K562 (cell line): ENCODE measurements around the gene ZDHHC8. TPM values are rescaled to one million over a fixed set of nuclear protein-coding genes. Genes with fewer than 3 reads are reported as not detected.
A peak's percentile ranks its signal among the peaks of the same experiment; 100 is the strongest.

Experiments used
- DEAF1 ChIP-seq: fragments of 450-650 bp; formaldehyde crosslinking; IDR thresholded peaks from 2 replicates; pipeline ENCODE4 v1.4.0; 2020; ENCODE audit warnings: mild to moderate bottlenecking, moderate library complexity
- MAX ChIP-seq: sonication (generic); formaldehyde crosslinking; IDR thresholded peaks from 2 replicates; pipeline ENCODE4 v1.9.0; 2022; ENCODE audit warnings: mild to moderate bottlenecking, missing genetic modification reagents
- MCM5 ChIP-seq: fragments of 450-650 bp; IDR thresholded peaks from 2 replicates; pipeline ENCODE4 v1.6.1; 2016; ENCODE audit warnings: low read depth
- RBM22 ChIP-seq: fragments of 200-400 bp; formaldehyde crosslinking; IDR thresholded peaks from 2 replicates; pipeline ENCODE4 v1.6.1; 2018; ENCODE audit warnings: low read length, low read depth; ENCODE audit not compliant: poor library complexity, severe bottlenecking
- SRSF3 ChIP-seq: fragments of 200-400 bp; formaldehyde crosslinking; IDR thresholded peaks from 2 replicates; pipeline ENCODE4 v1.6.1; 2016; ENCODE audit warnings: mild to moderate bottlenecking, low read length, moderate library complexity; ENCODE audit not compliant: insufficient read depth
- ZNF76 ChIP-seq: fragments of 250-450 bp; sonication (Bioruptor Pico); IDR thresholded peaks from 2 replicates; pipeline ENCODE4 v1.4.0; 2020; ENCODE audit warnings: mild to moderate bottlenecking, moderate library complexity, borderline replicate concordance
- polyA plus RNA-seq, 8 experiments: library from polyadenylated mRNA; depleted of rRNA in 4 of 8; stranded (reverse) in 5 of 8; unstranded in 3 of 8; fragments of >200 nt; fragmentation: Nextera tagmentation in 2 of 8; fragmentation: Illumina TruSeq in 1 of 8; extraction: Ambion mirVana in 2 of 8; extraction: Trizol in 1 of 8; gene quantifications; 2 replicates each; pipeline versions ENCODE4 v1.2.1 to v1.2.3, GENCODE V29; 2011 to 2014; ENCODE audit warnings: inconsistent platforms in 1 of 8, missing spikeins in 1 of 8
- total RNA-seq, 7 experiments: library from RNA; depleted of rRNA in 6 of 7; stranded (reverse); fragments of >200 nt in 6 of 7; fragmentation: Illumina TruSeq in 2 of 7; extraction: Trizol in 2 of 7; gene quantifications; 2 replicates each; pipeline versions ENCODE4 v1.2.1 to v1.2.3, GENCODE V29; 2011 to 2021; ENCODE audit warnings: low replicate concordance in 1 of 7
- TF ChIP-seq, protein P1 (sequence below): sonication (generic); formaldehyde crosslinking; IDR thresholded peaks from 2 replicates; pipeline ENCODE4 v1.8.1; 2023; ENCODE audit warnings: mild to moderate bottlenecking, missing genetic modification reagents
- TF ChIP-seq, protein P2 (sequence below): IDR thresholded peaks from 2 replicates; pipeline ENCODE4 v1.6.1; 2011; ENCODE audit warnings: borderline replicate concordance, low read depth, mild to moderate bottlenecking, moderate library complexity, low read length; ENCODE audit not compliant: insufficient read depth, poor library complexity, severe bottlenecking
- TF ChIP-seq, protein P3 (sequence below): sonication (generic); formaldehyde crosslinking; IDR thresholded peaks from 2 replicates; pipeline ENCODE4 v1.8.0; 2022; ENCODE audit warnings: mild to moderate bottlenecking, missing genetic modification reagents
- TF ChIP-seq, protein P4 (sequence below): fragments of 450-650 bp; formaldehyde crosslinking; conservative IDR thresholded peaks from 2 replicates; pipeline ENCODE4 v1.4.0; 2022; ENCODE audit warnings: mild to moderate bottlenecking, missing genetic modification characterization

The ZDHHC8 gene
- total and polyA plus RNA-seq, 9 of the 15 experiments (the other 6 are each of a cell fraction or from before 2014, with no cell fraction given): 0.04 to 109 (median 16.4) TPM

- TF ChIP-seq, protein P1, sequence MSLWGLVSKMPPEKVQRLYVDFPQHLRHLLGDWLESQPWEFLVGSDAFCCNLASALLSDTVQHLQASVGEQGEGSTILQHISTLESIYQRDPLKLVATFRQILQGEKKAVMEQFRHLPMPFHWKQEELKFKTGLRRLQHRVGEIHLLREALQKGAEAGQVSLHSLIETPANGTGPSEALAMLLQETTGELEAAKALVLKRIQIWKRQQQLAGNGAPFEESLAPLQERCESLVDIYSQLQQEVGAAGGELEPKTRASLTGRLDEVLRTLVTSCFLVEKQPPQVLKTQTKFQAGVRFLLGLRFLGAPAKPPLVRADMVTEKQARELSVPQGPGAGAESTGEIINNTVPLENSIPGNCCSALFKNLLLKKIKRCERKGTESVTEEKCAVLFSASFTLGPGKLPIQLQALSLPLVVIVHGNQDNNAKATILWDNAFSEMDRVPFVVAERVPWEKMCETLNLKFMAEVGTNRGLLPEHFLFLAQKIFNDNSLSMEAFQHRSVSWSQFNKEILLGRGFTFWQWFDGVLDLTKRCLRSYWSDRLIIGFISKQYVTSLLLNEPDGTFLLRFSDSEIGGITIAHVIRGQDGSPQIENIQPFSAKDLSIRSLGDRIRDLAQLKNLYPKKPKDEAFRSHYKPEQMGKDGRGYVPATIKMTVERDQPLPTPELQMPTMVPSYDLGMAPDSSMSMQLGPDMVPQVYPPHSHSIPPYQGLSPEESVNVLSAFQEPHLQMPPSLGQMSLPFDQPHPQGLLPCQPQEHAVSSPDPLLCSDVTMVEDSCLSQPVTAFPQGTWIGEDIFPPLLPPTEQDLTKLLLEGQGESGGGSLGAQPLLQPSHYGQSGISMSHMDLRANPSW: 0 out of 2 replicates have a peak, but pooled peaks have one; percentile 7
- TF ChIP-seq RBM22 (no peak), MAX (CRISPR knock-in tag) (peak; percentile 72), MCM5 (no peak), SRSF3 (0 out of 2 replicates have a peak, but pooled peaks have one; percentile 33), ZNF76 (CRISPR knock-in tag) (0 out of 2 replicates have a peak, but pooled peaks have one; percentile 41), DEAF1 (CRISPR knock-in tag) (no peak)
- TF ChIP-seq, protein P2, sequence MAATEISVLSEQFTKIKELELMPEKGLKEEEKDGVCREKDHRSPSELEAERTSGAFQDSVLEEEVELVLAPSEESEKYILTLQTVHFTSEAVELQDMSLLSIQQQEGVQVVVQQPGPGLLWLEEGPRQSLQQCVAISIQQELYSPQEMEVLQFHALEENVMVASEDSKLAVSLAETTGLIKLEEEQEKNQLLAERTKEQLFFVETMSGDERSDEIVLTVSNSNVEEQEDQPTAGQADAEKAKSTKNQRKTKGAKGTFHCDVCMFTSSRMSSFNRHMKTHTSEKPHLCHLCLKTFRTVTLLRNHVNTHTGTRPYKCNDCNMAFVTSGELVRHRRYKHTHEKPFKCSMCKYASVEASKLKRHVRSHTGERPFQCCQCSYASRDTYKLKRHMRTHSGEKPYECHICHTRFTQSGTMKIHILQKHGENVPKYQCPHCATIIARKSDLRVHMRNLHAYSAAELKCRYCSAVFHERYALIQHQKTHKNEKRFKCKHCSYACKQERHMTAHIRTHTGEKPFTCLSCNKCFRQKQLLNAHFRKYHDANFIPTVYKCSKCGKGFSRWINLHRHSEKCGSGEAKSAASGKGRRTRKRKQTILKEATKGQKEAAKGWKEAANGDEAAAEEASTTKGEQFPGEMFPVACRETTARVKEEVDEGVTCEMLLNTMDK: peak; percentile 8
- TF ChIP-seq, protein P3, sequence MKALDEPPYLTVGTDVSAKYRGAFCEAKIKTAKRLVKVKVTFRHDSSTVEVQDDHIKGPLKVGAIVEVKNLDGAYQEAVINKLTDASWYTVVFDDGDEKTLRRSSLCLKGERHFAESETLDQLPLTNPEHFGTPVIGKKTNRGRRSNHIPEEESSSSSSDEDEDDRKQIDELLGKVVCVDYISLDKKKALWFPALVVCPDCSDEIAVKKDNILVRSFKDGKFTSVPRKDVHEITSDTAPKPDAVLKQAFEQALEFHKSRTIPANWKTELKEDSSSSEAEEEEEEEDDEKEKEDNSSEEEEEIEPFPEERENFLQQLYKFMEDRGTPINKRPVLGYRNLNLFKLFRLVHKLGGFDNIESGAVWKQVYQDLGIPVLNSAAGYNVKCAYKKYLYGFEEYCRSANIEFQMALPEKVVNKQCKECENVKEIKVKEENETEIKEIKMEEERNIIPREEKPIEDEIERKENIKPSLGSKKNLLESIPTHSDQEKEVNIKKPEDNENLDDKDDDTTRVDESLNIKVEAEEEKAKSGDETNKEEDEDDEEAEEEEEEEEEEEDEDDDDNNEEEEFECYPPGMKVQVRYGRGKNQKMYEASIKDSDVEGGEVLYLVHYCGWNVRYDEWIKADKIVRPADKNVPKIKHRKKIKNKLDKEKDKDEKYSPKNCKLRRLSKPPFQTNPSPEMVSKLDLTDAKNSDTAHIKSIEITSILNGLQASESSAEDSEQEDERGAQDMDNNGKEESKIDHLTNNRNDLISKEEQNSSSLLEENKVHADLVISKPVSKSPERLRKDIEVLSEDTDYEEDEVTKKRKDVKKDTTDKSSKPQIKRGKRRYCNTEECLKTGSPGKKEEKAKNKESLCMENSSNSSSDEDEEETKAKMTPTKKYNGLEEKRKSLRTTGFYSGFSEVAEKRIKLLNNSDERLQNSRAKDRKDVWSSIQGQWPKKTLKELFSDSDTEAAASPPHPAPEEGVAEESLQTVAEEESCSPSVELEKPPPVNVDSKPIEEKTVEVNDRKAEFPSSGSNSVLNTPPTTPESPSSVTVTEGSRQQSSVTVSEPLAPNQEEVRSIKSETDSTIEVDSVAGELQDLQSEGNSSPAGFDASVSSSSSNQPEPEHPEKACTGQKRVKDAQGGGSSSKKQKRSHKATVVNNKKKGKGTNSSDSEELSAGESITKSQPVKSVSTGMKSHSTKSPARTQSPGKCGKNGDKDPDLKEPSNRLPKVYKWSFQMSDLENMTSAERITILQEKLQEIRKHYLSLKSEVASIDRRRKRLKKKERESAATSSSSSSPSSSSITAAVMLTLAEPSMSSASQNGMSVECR: 0 out of 2 replicates have a peak, but pooled peaks have one; percentile 47
- TF ChIP-seq, protein P4, sequence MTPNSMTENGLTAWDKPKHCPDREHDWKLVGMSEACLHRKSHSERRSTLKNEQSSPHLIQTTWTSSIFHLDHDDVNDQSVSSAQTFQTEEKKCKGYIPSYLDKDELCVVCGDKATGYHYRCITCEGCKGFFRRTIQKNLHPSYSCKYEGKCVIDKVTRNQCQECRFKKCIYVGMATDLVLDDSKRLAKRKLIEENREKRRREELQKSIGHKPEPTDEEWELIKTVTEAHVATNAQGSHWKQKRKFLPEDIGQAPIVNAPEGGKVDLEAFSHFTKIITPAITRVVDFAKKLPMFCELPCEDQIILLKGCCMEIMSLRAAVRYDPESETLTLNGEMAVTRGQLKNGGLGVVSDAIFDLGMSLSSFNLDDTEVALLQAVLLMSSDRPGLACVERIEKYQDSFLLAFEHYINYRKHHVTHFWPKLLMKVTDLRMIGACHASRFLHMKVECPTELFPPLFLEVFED: no peak
Measured at GRCh38 chr22:20146777-20147176, 15.2 kb downstream of the ZDHHC8 start (continued).
